Measurements from ENCODE around the gene OSR1.

OSR1 gene

GRCh38 chr2:19357402-19358241, 801 bp downstream of the OSR1 start:
- no peak for DNase-seq

- DNase-seq = no peak
These were observed 1.6 kb downstream of the OSR1 start for GRCh38 chr2:19356545-19357401.

- DNase-seq = no peak
These were observed 2.4 kb downstream of the OSR1 start for GRCh38 chr2:19355931-19356544.

- DNase-seq = no peak
These were observed 3.0 kb downstream of the OSR1 start for GRCh38 chr2:19355416-19355821.

GRCh38 chr2:19355014-19355405, 3.4 kb downstream of the OSR1 start:
- DNase-seq = no peak

- no peak for DNase-seq
These were observed 4.7 kb downstream of the OSR1 start for GRCh38 chr2:19353721-19354050.

- DNase-seq = no peak
These were observed 5.3 kb downstream of the OSR1 start for GRCh38 chr2:19352946-19353720.

- DNase-seq = no peak
These were observed 6.3 kb downstream of the OSR1 start for GRCh38 chr2:19351899-19352697.

- no peak for DNase-seq
These were observed 6.9 kb downstream of the OSR1 start for GRCh38 chr2:19351499-19351898.

GRCh38 chr2:19350678-19351401, 7.6 kb downstream of the OSR1 start:
- no peak for DNase-seq

GRCh38 chr2:19349911-19350677, 8.3 kb downstream of the OSR1 start:
- DNase-seq = no peak

- DNase-seq = no peak
These were observed 9.7 kb downstream of the OSR1 start for GRCh38 chr2:19348692-19349091.

GRCh38 chr2:19347619-19348562, 10.5 kb downstream of the OSR1 start:
- peak; percentile 93 to 99 for DNase-seq

GRCh38 chr2:19346983-19347618, 11.3 kb downstream of the OSR1 start:
- no peak for DNase-seq

- no peak for DNase-seq
These were observed 20.7 kb downstream of the OSR1 start for GRCh38 chr2:19337742-19338141.

- no peak for DNase-seq
These were observed 21.2 kb downstream of the OSR1 start for GRCh38 chr2:19337202-19337601.

- no peak for DNase-seq
These were observed 21.6 kb downstream of the OSR1 start for GRCh38 chr2:19336781-19337180.

GRCh38 chr2:19332503-19332902, 25.9 kb downstream of the OSR1 start:
- no peak for DNase-seq

GRCh38 chr2:19331450-19331849, 27.0 kb downstream of the OSR1 start:
- DNase-seq = no peak

All from NCI-H187 (cell line).